Esophagus (tissue), 2 donors: ENCODE measurements around the gene CTCFL. TPM values are rescaled to one million over a fixed set of nuclear protein-coding genes. Genes with fewer than 3 reads are reported as not detected.

Experiments
- H3K27ac ChIP-seq, 2 donors: one replicate each; pipeline ENCODE4 v1.5.1; 2013; ENCODE audit warnings: low read depth in 2 of 2, mild to moderate bottlenecking in 2 of 2, inconsistent platforms in 1 of 2, low read length in 1 of 2, moderate library complexity in 1 of 2
- H3K27me3 ChIP-seq, 2 donors: one replicate each; pipeline ENCODE4 v1.6.1; 2013; ENCODE audit warnings: low read length in 2 of 2, control low read depth in 1 of 2, mild to moderate bottlenecking in 1 of 2; ENCODE audit not compliant: insufficient read depth in 2 of 2, control insufficient read depth in 1 of 2
- H3K36me3 ChIP-seq, 2 donors: one replicate each; pipeline ENCODE4 v1.6.1; 2013; ENCODE audit warnings: low read length in 1 of 2; ENCODE audit not compliant: control insufficient read depth in 2 of 2, insufficient read depth in 2 of 2
- H3K4me1 ChIP-seq, 2 donors: one replicate each; pipeline ENCODE4 v1.6.1; 2013; ENCODE audit warnings: low read length in 1 of 2; ENCODE audit not compliant: control insufficient read depth in 2 of 2, insufficient read depth in 2 of 2
- H3K4me3 ChIP-seq, 2 donors: one replicate each; pipeline ENCODE4 v1.5.1; 2013; ENCODE audit warnings: low read length in 2 of 2, mild to moderate bottlenecking in 2 of 2, low read depth in 1 of 2, moderate library complexity in 1 of 2
- H3K9me3 ChIP-seq, 2 donors: one replicate each; pipeline ENCODE4 v1.6.1; 2013; ENCODE audit warnings: mild to moderate bottlenecking in 2 of 2, low read depth in 1 of 2, low read length in 1 of 2, moderate library complexity in 1 of 2; ENCODE audit not compliant: control insufficient read depth in 2 of 2, insufficient read depth in 1 of 2
- WGBS, 2 donors: extraction: QIAGEN DNeasy Blood & Tissue Kit; methylation state at CpG; one replicate each; pipeline ENCODE4 v1.1.7; 2013; 5-methylcytosine and 5-hydroxymethylcytosine counted together
- polyA plus RNA-seq, 2 donors: library from polyadenylated mRNA; stranded (reverse); fragments of 200-250 nt; gene quantifications; one replicate each; pipeline ENCODE4 v1.2.3, GENCODE V29; 2013
- donor health status: healthy with polysubstance abuse.
- donor health status: Bipolar disorder and iron deficiency.

CTCFL gene, protein sequence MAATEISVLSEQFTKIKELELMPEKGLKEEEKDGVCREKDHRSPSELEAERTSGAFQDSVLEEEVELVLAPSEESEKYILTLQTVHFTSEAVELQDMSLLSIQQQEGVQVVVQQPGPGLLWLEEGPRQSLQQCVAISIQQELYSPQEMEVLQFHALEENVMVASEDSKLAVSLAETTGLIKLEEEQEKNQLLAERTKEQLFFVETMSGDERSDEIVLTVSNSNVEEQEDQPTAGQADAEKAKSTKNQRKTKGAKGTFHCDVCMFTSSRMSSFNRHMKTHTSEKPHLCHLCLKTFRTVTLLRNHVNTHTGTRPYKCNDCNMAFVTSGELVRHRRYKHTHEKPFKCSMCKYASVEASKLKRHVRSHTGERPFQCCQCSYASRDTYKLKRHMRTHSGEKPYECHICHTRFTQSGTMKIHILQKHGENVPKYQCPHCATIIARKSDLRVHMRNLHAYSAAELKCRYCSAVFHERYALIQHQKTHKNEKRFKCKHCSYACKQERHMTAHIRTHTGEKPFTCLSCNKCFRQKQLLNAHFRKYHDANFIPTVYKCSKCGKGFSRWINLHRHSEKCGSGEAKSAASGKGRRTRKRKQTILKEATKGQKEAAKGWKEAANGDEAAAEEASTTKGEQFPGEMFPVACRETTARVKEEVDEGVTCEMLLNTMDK
- polyA plus RNA-seq, result not detected

DNA sequence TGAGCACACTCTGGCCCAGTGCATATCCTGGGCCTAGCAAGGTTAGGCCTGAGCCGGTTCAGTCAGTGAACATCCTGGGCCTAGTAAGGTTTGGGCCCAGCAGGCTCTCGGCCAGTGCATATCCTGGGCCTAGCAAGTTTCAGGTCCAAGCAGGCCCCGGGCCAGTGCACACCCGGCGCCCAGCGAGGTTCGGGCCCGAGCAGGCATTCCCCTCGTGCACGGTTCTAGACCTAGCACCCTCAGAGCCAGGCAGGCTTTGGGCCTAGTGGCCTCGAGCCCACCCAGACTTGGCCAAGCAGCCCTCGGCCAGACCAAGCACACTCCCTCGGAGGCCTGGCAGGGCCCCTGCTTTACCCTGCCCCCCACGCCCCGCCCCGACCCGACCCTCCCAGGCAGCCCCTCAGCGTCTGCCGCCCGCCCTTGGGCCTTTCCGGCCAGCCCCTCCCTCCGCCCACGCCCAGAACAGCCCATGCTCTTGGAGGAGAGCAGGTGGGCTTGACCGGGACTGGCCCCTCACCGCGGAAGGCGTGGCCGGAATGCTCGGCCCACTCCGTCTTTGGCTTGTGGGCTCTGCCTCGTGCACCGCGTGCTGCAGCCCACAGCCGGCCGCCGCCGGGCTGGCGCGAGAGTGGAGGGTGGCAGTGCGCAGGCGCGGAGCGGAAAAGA, at the start of gene CTCFL:
Gene CTCFL, minus strand, starts transcription at position 630 of the 666 bp plus-strand sequence. CDS start 935 bp downstream, outside the sequence.
- no peaks in the 10 kb centered on the region for H3K4me1 ChIP-seq
- H3K4me3 ChIP-seq, result no peak within 1 kb of the TSS
- H3K27ac ChIP-seq, result no peak within 1 kb of the TSS
- no peaks in the 10 kb centered on the region for H3K9me3 ChIP-seq
- 81 to 90% methylated on average over 41 to 43 of the region's 43 CpGs for WGBS, 2 donors
- no peaks in the 10 kb centered on the region for H3K36me3 ChIP-seq
- no peaks in the 10 kb centered on the region for H3K27me3 ChIP-seq

DNA sequence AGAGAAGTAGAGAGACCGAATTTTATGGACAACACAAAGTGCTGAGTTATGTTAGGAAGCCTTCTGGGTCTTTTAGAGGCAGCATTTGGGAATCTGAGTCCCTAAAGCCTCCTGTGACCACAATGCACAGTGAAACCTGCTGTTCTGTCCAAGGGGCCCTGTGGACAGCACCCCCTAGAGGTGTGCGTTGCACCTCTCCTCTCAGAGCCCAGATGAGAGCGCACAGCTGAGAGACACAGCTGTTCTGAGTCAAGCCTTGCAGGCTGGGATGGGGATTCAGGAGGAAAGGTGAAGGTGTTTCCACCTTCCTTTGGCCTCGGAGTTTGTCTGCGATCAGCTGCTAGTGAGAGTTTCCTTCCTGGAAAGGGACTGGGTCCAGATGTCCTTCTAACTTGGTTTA, 49.0 kb upstream of the CTCFL start:
- 52 to 77% methylated on average over 5 of the region's 5 CpGs for WGBS, 2 donors
- Histone ChIP-seq H3K9me3 (no peaks in the 10 kb centered on the region), H3K4me1 (no peaks in the 10 kb centered on the region), H3K27me3 (no peaks in the 10 kb centered on the region), H3K4me3 (no peak overlapping the region), H3K27ac (no peak overlapping the region), H3K36me3 (no peaks in the 10 kb centered on the region)

DNA sequence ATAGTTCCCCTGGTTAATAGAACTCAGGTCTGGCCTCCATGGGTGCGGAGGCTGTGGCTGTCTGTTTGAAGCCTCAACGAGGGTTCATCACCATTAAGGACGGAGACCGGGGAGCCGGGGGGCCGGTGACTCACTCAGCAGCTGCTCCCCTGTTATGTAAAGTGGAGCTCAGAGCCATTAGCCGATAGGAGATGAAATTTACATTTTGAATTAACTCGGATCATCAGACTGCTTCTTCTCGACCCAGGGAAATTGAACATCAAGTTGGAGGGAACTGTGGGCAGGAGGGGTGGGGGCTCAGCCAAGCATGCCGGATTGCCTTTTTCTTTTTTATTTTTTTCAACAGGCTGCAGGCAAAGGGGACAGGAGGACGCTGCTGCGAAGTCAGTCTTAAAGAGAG, 48.3 kb upstream of the CTCFL start:
- Histone ChIP-seq H3K9me3 (no peaks in the 10 kb centered on the region), H3K4me1 (no peaks in the 10 kb centered on the region), H3K4me3 (no peak overlapping the region), H3K27ac (no peak overlapping the region), H3K36me3 (no peaks in the 10 kb centered on the region), H3K27me3 (no peaks in the 10 kb centered on the region)
- 67 to 77% methylated on average over 12 of the region's 12 CpGs for WGBS, 2 donors

DNA sequence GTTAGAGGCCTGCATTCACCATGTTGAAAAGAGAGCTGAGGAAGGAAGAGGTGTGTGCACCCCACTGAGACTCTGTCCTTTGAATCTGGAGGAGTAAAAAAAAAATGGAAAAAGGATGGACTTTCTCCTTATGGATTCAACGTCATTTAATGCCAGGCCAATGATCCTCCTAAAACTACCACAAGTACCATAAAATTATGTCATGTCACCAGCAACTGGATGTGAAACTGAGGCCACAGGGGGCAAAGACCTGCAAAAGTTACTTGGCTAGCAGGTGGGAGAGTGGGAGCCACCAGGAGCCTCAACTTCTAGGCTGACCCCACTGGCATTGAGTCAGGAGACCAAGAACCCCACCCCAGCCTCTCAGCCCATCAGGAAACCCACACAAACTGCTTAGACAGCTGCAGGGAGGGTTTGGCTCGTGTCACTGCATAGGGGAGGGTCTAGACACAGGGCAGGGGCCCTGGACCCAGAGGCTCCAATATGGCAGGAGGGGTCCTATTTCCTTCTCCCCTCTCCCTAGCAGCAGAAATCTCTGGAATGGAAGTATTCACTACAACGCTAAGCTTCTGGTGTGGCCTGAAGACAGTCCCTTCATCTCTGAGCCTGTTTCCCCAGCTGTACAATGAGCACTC, 47.0 kb upstream of the CTCFL start:
- WGBS, 2 donors, result 89 to 91% methylated on average over 3 of the region's 3 CpGs
- H3K27ac ChIP-seq, result no peak overlapping the region
- H3K4me3 ChIP-seq, result no peak overlapping the region
- H3K36me3 ChIP-seq, result no peaks in the 10 kb centered on the region
- no peaks in the 10 kb centered on the region for H3K4me1 ChIP-seq
- H3K9me3 ChIP-seq, result no peaks in the 10 kb centered on the region
- H3K27me3 ChIP-seq, result no peaks in the 10 kb centered on the region

DNA sequence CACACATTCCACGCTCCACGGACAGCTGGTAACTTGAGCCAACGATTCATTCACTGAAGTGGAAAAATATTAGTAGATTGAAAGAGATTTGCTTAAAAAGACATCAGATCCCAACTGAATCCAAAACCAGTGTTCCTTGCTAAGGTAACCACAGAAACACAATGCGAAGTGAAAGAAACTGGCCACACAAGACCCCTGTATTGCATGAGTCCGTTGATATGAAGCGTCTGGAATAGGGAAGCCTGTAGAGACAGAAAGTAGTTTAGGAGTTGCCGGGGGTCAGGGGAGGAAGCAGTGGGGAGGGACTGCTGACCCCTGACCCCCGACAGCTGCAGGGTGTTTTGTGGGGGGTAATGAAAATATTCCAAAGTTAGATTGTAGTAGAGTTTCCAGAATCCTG, 46.0 kb upstream of the CTCFL start:
- Histone ChIP-seq H3K27me3 (no peaks in the 10 kb centered on the region), H3K4me3 (no peak overlapping the region), H3K27ac (no peak overlapping the region), H3K9me3 (no peaks in the 10 kb centered on the region), H3K36me3 (no peaks in the 10 kb centered on the region), H3K4me1 (no peaks in the 10 kb centered on the region)
- WGBS, 2 donors, result 66 to 70% methylated on average over 8 of the region's 8 CpGs

DNA sequence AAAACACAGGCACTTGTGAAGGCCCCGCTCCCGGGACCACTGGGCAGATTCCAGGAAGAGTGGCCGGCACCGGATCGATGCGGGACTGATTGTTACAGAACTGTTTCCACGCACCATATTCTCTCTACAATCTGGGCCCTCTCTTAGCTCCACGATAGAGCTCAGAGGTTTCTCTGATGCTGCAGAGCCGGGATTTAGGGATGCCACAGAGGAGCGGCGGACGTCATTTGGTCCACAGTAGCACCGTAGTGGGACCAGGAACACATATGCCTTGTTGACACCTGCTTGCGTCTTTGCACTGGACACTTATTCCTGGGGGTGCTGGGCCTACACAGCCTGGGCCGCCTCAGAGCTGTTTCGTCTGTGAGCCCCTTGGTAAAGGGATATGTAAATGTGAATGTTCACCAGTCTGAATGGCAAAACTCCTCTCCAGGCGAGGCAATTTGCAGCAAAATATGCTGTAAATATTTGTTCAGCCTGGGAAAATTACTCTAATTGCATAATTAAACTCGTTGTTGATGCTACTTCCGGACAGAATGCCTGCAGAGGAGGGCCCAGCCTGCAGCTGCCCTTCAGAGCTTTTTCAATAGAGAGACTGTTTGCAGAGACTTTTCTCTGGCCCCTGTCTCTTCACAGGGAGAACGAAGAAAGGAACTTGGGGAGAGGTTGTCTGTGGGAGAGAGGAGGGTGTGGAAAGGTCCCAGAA, 45.4 kb upstream of the CTCFL start:
- no peaks in the 10 kb centered on the region for H3K4me1 ChIP-seq
- H3K27ac ChIP-seq, result no peak overlapping the region
- WGBS, 2 donors, result 77 to 83% methylated on average over 20 of the region's 20 CpGs
- no peaks in the 10 kb centered on the region for H3K9me3 ChIP-seq
- no peak overlapping the region for H3K4me3 ChIP-seq
- H3K27me3 ChIP-seq, result no peaks in the 10 kb centered on the region
- no peaks in the 10 kb centered on the region for H3K36me3 ChIP-seq

DNA sequence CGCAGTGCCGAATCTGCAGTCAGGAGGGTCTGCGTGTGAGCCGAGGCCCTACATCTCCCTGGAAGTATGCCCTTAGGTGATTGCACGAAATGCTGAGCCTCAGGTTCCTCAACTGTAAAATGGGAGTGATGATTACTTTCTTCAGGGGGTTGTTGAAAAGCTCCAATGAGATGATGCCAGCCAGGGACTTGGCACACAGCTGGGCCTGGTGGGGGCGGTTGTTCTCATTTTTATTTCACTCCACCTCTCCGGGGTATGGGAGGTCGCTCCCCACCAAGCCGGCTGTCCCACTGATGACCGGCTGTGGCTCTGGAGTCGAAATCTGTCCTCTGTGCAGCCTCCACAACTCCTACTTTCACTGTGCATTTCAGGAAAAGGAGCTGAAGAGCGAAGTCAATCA, 44.0 kb upstream of the CTCFL start:
- no peaks in the 10 kb centered on the region for H3K9me3 ChIP-seq
- no peaks in the 10 kb centered on the region for H3K36me3 ChIP-seq
- no peak overlapping the region for H3K4me3 ChIP-seq
- H3K4me1 ChIP-seq, result no peaks in the 10 kb centered on the region
- WGBS, 2 donors, result 90 to 92% methylated on average over 12 of the region's 12 CpGs
- no peak overlapping the region for H3K27ac ChIP-seq
- no peaks in the 10 kb centered on the region for H3K27me3 ChIP-seq

DNA sequence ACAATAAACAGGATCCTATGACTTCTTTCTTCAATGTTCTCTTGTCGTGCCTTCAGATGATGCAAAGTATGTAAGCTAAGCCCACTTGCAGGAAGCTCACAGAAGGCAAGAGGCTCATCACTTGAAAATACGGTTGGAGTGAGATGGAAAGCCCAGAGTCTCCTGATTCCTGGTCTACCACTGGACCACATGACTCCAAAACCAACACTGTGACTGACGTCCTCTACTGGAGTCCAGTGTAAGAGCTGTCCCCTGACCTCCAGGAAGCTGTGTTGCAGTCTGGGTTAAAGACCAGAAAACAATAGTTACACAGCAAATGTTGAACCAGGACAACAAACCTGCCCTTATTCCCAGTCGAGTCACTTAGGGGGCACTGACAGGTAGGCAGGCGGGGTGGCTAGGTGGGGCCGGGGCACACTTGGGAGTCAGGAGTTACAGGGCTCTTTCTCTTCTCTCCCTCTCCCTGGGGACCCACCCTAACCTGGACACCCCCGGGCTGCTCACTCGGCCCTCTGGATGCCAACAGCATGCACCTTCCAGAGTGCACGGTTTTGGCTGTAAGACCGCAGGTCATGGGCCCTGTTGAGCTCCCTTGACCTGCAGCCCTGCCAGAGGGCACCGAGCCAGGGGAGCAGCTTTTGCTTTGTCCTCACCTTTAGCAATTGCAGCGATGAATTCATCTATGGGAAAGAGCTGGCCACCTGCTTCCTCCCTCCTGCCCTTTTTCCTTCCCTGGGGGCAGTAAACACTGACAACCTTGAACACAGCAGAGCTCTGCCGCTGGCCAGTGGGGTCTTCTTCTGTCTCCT, 43.4 kb upstream of the CTCFL start:
- H3K36me3 ChIP-seq, result no peaks in the 10 kb centered on the region
- 64 to 76% methylated on average over 13 of the region's 13 CpGs for WGBS, 2 donors
- no peaks in the 10 kb centered on the region for H3K27me3 ChIP-seq
- no peak overlapping the region for H3K4me3 ChIP-seq
- no peaks in the 10 kb centered on the region for H3K4me1 ChIP-seq
- no peak overlapping the region for H3K27ac ChIP-seq
- H3K9me3 ChIP-seq, result no peaks in the 10 kb centered on the region
